ENCODE results near the gene GCNT2. TPM values are rescaled to one million over a fixed set of nuclear protein-coding genes. Genes with fewer than 3 reads are reported as not detected.

Gene GCNT2
- total RNA-seq, 4 donors from 2014 or later = 12.4 to 92.5 (median 77.0) TPM

GRCh38 chr6:10553871-10554270, 32.7 kb downstream of the GCNT2 start:
- Histone ChIP-seq H3K27me3 (no peaks in the 10 kb centered on the region), H3K36me3 (no peaks in the 10 kb centered on the region), H3K4me1 (peaks cover 0 to 51% (median 0%) of the 10 kb centered on the region in 4 donors), H3K4me3 (no peak overlapping the region), H3K9me3 (no peaks in the 10 kb centered on the region), H3K27ac (peak overlapping the region in 2 of 4 donors; percentile 10 to 23)
- DNase-seq = no peak
- TF ChIP-seq POLR2A (IDR thresholded peaks at IDR 0.05) (no peak), CTCF (IDR thresholded peaks at IDR 0.05) (no peak)

- TF ChIP-seq POLR2A (IDR thresholded peaks at IDR 0.05) (no peak), CTCF (IDR thresholded peaks at IDR 0.05) (no peak)
- Histone ChIP-seq H3K4me1 (peaks cover 0 to 51% (median 0%) of the 10 kb centered on the region in 4 donors), H3K27me3 (no peaks in the 10 kb centered on the region), H3K4me3 (no peak overlapping the region), H3K27ac (peak overlapping the region in 2 of 4 donors; percentile 38 to 76), H3K9me3 (no peaks in the 10 kb centered on the region), H3K36me3 (no peaks in the 10 kb centered on the region)
- no peak for DNase-seq
Measured at GRCh38 chr6:10554826-10555225, 33.7 kb downstream of the GCNT2 start.

- Histone ChIP-seq H3K4me1 (peaks cover 0 to 47% (median 0%) of the 10 kb centered on the region in 4 donors), H3K36me3 (no peaks in the 10 kb centered on the region), H3K9me3 (no peaks in the 10 kb centered on the region), H3K4me3 (peak overlapping the region in 3 of 4 donors; percentile 7 to 45 (median 34)), H3K27me3 (no peaks in the 10 kb centered on the region), H3K27ac (peak overlapping the region; percentile 4 to 76 (median 26))
- TF ChIP-seq POLR2A (IDR thresholded peaks at IDR 0.05) (no peak), CTCF (IDR thresholded peaks at IDR 0.05) (no peak)
- DNase-seq = peak in 2 of 3 donors; percentile 59 to 68
Measured at GRCh38 chr6:10555625-10556309, 34.6 kb downstream of the GCNT2 start.

- H3K27ac ChIP-seq = peak overlapping the region in 2 of 4 donors; percentile 27 to 76
Measured at GRCh38 chr6:10556589-10556988, 35.4 kb downstream of the GCNT2 start.

GRCh38 chr6:10556992-10557391, 35.8 kb downstream of the GCNT2 start:
- peaks cover 0 to 41% (median 0%) of the 10 kb centered on the region in 4 donors for H3K4me1 ChIP-seq
- no peaks in the 10 kb centered on the region for H3K27me3 ChIP-seq
- no peak for DNase-seq
- H3K36me3 ChIP-seq = no peaks in the 10 kb centered on the region
- H3K4me3 ChIP-seq = peak overlapping the region in 1 of 4 donors; percentile 45
- no peaks in the 10 kb centered on the region for H3K9me3 ChIP-seq
- peak overlapping the region in 2 of 4 donors; percentile 27 to 76 for H3K27ac ChIP-seq
- TF ChIP-seq POLR2A (IDR thresholded peaks at IDR 0.05) (no peak), CTCF (IDR thresholded peaks at IDR 0.05) (no peak)

More at GRCh38 chr6:10556589-10556988, 35.4 kb downstream of the GCNT2 start:
- Histone ChIP-seq H3K4me1 (peaks cover 0 to 45% (median 0%) of the 10 kb centered on the region in 4 donors), H3K36me3 (no peaks in the 10 kb centered on the region), H3K27me3 (no peaks in the 10 kb centered on the region), H3K9me3 (no peaks in the 10 kb centered on the region), H3K4me3 (peak overlapping the region in 1 of 4 donors; percentile 45)
- TF ChIP-seq POLR2A (IDR thresholded peaks at IDR 0.05) = no peak
- TF ChIP-seq CTCF (IDR thresholded peaks at IDR 0.05) = no peak
- no peak for DNase-seq

Measured in Peyer's patch (tissue), 4 donors.